HL-60 (cell line): Measurements from ENCODE around the gene STX8.

Source experiments
- POLR2AphosphoS5 ChIP-seq: IDR thresholded peaks from 2 replicates; pipeline ENCODE4 v1.6.1; 2012; ENCODE audit warnings: low read depth
- TF ChIP-seq, protein P1 (sequence below): IDR thresholded peaks from one replicate; pipeline ENCODE4 v1.5.1; 2011; ENCODE audit warnings: low read length, control low read depth, inconsistent platforms; ENCODE audit not compliant: insufficient read depth

DNA sequence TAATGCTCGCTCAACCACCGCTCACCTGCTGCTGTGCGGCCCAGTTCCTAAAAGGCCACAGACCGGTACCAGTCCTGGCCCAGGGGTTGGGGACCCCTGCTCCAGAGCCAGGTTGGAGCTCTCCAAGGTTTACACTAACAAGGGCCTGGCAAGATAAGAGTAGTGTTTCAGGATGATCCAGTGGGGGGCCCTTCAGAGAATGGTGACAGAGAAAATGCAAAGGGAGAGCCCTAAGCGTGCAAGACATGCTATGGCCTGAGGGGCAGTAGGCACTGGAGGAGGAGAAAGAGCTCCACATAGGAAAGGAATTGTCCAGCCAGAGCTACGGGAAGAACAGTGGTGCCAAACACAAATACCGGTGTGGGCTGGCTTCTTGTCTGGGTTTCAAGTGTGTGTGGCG, 233.4 kb downstream of the STX8 start:
- TF ChIP-seq, protein P1, sequence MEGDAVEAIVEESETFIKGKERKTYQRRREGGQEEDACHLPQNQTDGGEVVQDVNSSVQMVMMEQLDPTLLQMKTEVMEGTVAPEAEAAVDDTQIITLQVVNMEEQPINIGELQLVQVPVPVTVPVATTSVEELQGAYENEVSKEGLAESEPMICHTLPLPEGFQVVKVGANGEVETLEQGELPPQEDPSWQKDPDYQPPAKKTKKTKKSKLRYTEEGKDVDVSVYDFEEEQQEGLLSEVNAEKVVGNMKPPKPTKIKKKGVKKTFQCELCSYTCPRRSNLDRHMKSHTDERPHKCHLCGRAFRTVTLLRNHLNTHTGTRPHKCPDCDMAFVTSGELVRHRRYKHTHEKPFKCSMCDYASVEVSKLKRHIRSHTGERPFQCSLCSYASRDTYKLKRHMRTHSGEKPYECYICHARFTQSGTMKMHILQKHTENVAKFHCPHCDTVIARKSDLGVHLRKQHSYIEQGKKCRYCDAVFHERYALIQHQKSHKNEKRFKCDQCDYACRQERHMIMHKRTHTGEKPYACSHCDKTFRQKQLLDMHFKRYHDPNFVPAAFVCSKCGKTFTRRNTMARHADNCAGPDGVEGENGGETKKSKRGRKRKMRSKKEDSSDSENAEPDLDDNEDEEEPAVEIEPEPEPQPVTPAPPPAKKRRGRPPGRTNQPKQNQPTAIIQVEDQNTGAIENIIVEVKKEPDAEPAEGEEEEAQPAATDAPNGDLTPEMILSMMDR = no peak
- no peak for TF ChIP-seq POLR2AphosphoS5
